Uterus (tissue), 2 donors: ENCODE results near the gene ACOX2.

Source experiments
- CTCF ChIP-seq, 4 experiments: fragments of 200-600 bp in 2 of 4; fragments of 450-650 bp in 2 of 4; sonication (generic) in 2 of 4; IDR thresholded peaks; one replicate each; pipeline ENCODE4 v1.5.1; 2016 to 2019; ENCODE audit warnings: antibody characterized with exemption in 4 of 4, mild to moderate bottlenecking in 2 of 4, moderate library complexity in 1 of 4
- POLR2A ChIP-seq, 2 donors: fragments of 450-650 bp; IDR thresholded peaks; one replicate each; pipeline ENCODE4 v1.6.1; 2016; ENCODE audit warnings: antibody characterized with exemption in 2 of 2, mild to moderate bottlenecking in 1 of 2, moderate library complexity in 1 of 2

- TF ChIP-seq CTCF (IDR thresholded peaks at IDR 0.05) (no peak), POLR2A (IDR thresholded peaks at IDR 0.05) (no peak)
Measured at GRCh38 chr3:58524326-58524888, 12.6 kb downstream of the ACOX2 start.
